HCT116 (cell line): ENCODE results near the gene ZNF532. TPM values are rescaled to one million over a fixed set of nuclear protein-coding genes. Genes with fewer than 3 reads are reported as not detected.

Source experiments
- ATAC-seq: fragments of 200-7000 bp; cut with Tn5 transposase; 2 replicates; pipeline ENCODE4 v1.9.1; 2020; ENCODE audit warnings: mild to moderate bottlenecking, moderate library complexity
- BruUV-seq: library from RNA; stranded (reverse); fragments of 400-500 nt; replicated peaks from 2 replicates; lab custom pipeline; 2021; lab: Mats Ljungman, UMichigan
- CTCF ChIA-PET: fragments of 300-600 bp; sonication (Branson Sonifier 250); formaldehyde crosslinking; loops from one replicate; lab custom pipeline; 2021; ENCODE audit warnings: antibody characterized with exemption; lab: Charles Lee
- POLR2A ChIA-PET: fragments of 300-600, 350-600 bp; sonication (Branson Sonifier 250); formaldehyde crosslinking; loops from one replicate; lab custom pipeline; 2021; ENCODE audit warnings: antibody characterized with exemption; lab: Charles Lee
- RAD21 ChIA-PET, 2 experiments: fragments of 300-600 bp; sonication (Branson Sonifier 250); formaldehyde crosslinking; loops; one replicate each; lab custom pipeline; 2023; ENCODE audit warnings: low total read pairs in 2 of 2; ENCODE audit not compliant: uncharacterized antibody in 2 of 2, unreplicated experiment in 2 of 2, low non-redundant PET in 1 of 2; lab: Charles Lee
- DNase-seq: peaks from one replicate; pipeline ENCODE4 v3.0.0-alpha.2; 2010; ENCODE audit warnings: low read depth, low spot score
- H2AFZ ChIP-seq: fragments of 200-600 bp; shearing (Covaris generic), sonication (generic); 2 replicates; pipeline ENCODE4 v1.6.1; 2017; ENCODE audit warnings: low read depth, mixed run types, mixed read lengths, antibody characterized with exemption, low read length; ENCODE audit not compliant: poor library complexity, severe bottlenecking
- H3K27ac ChIP-seq: 2 replicates; pipeline ENCODE4 v1.5.1; 2012; ENCODE audit warnings: low read depth, low read length
- H3K27me3 ChIP-seq: fragments of 200-600 bp; sonication (generic); 2 replicates; pipeline ENCODE4 v1.6.1; 2016; ENCODE audit warnings: mixed run types, low read length, mixed read lengths; ENCODE audit not compliant: insufficient read depth
- H3K36me3 ChIP-seq, 2 experiments: fragments of 200-500 bp in 1 of 2; fragments of 200-600 bp in 1 of 2; sonication (Bioruptor generic) in 1 of 2; sonication (generic) in 1 of 2; 2 replicates each; pipeline versions ENCODE4 v1.5.1 to v1.6.1; 2014 to 2016; ENCODE audit warnings: low read length in 2 of 2, inconsistent platforms in 1 of 2, mixed read lengths in 1 of 2, mixed run types in 1 of 2; ENCODE audit not compliant: insufficient read depth in 2 of 2, control insufficient read depth in 1 of 2
- H3K4me1 ChIP-seq, 2 experiments: fragments of 200-600 bp in 1 of 2; sonication (generic) in 1 of 2; 2 replicates each; pipeline versions ENCODE4 v1.5.1 to v1.6.1; 2012 to 2017; ENCODE audit warnings: low read length in 2 of 2, inconsistent platforms in 1 of 2, mild to moderate bottlenecking in 1 of 2, mixed read lengths in 1 of 2, mixed run types in 1 of 2, moderate library complexity in 1 of 2; ENCODE audit not compliant: insufficient read depth in 2 of 2, control insufficient read depth in 1 of 2
- H3K4me2 ChIP-seq: fragments of 200-600 bp; sonication (generic); 2 replicates; pipeline ENCODE4 v1.6.1; 2017; ENCODE audit warnings: mixed run types, low read length, mixed read lengths
- H3K4me3 ChIP-seq, 2 experiments: fragments of 200-600 bp in 1 of 2; sonication (generic) in 1 of 2; replicated peaks in 1 of 2; 2 replicates each; pipeline ENCODE4 v1.5.1; 2011 to 2016; ENCODE audit warnings: low read length in 2 of 2, control low read depth in 1 of 2, low read depth in 1 of 2, mild to moderate bottlenecking in 1 of 2, mixed read lengths in 1 of 2, mixed run types in 1 of 2
- H3K79me2 ChIP-seq: fragments of 200-600 bp; sonication (generic); 2 replicates; pipeline ENCODE4 v1.6.1; 2017; ENCODE audit warnings: mild to moderate bottlenecking, mixed run types, low read length, moderate library complexity, mixed read lengths; ENCODE audit not compliant: insufficient read depth
- H3K9ac ChIP-seq: fragments of 200-600 bp; sonication (generic); 2 replicates; pipeline ENCODE4 v1.6.1; 2016; ENCODE audit warnings: low read length, mixed read lengths
- H3K9me2 ChIP-seq: fragments of 200-600 bp; sonication (generic), shearing (Covaris generic); 2 replicates; pipeline ENCODE4 v1.6.1; 2017; ENCODE audit warnings: mixed run types, mild to moderate bottlenecking, moderate library complexity; ENCODE audit not compliant: insufficient read depth
- H3K9me3 ChIP-seq, 2 experiments: fragments of 200-500 bp in 1 of 2; fragments of 200-600 bp in 1 of 2; sonication (Bioruptor generic) in 1 of 2; sonication (generic) in 1 of 2; 2 replicates each; pipeline ENCODE4 v1.6.1; 2014 to 2017; ENCODE audit warnings: low read length in 2 of 2, mixed read lengths in 2 of 2, inconsistent platforms in 1 of 2, low read depth in 1 of 2, mild to moderate bottlenecking in 1 of 2, mixed run types in 1 of 2, moderate library complexity in 1 of 2; ENCODE audit not compliant: control insufficient read depth in 1 of 2, insufficient read depth in 1 of 2
- H4K20me1 ChIP-seq: fragments of 200-600 bp; sonication (generic), shearing (Covaris generic); 2 replicates; pipeline ENCODE4 v1.6.1; 2017; ENCODE audit warnings: mixed run types, mild to moderate bottlenecking, moderate library complexity; ENCODE audit not compliant: insufficient read depth
- ATF3 ChIP-seq: IDR thresholded peaks from 2 replicates; pipeline ENCODE4 v1.6.1; 2012
- CEBPB ChIP-seq: IDR thresholded peaks from 2 replicates; pipeline ENCODE4 v1.6.1; 2012; ENCODE audit warnings: low read depth
- EGR1 ChIP-seq: IDR thresholded peaks from 2 replicates; pipeline ENCODE4 v1.6.1; 2012; ENCODE audit warnings: low read depth
- EZH2 ChIP-seq: fragments of 200-600 bp; sonication (generic); IDR thresholded peaks from 2 replicates; pipeline ENCODE4 v1.6.1; 2017; ENCODE audit warnings: antibody characterized with exemption, mixed run types
- EZH2phosphoT487 ChIP-seq: fragments of 200-600 bp; IDR thresholded peaks from 2 replicates; pipeline ENCODE4 v1.6.1; 2018; ENCODE audit warnings: antibody characterized with exemption, borderline replicate concordance
- FOSL1 ChIP-seq: IDR thresholded peaks from 2 replicates; pipeline ENCODE4 v1.6.1; 2012; ENCODE audit warnings: low read depth
- MAX ChIP-seq: IDR thresholded peaks from 2 replicates; pipeline ENCODE4 v1.6.1; 2012
- POLR2A ChIP-seq: IDR thresholded peaks from 2 replicates; pipeline ENCODE4 v1.7.0; 2011; ENCODE audit warnings: borderline replicate concordance; ENCODE audit not compliant: insufficient read depth, insufficient read length; ENCODE audit errors: extremely low read depth
- POLR2AphosphoS5 ChIP-seq: IDR thresholded peaks from 2 replicates; pipeline ENCODE4 v1.6.1; 2011; ENCODE audit warnings: mild to moderate bottlenecking, low read depth, low read length, moderate library complexity
- RAD21 ChIP-seq: IDR thresholded peaks from 2 replicates; pipeline ENCODE4 v1.6.1; 2012; ENCODE audit warnings: low read depth, mild to moderate bottlenecking
- REST ChIP-seq: IDR thresholded peaks from 2 replicates; pipeline ENCODE4 v1.6.1; 2012; ENCODE audit warnings: low read depth
- SRF ChIP-seq: IDR thresholded peaks from 2 replicates; pipeline ENCODE4 v1.6.1; 2012; ENCODE audit warnings: low read depth
- TCF7L2 ChIP-seq: IDR thresholded peaks from 2 replicates; pipeline ENCODE4 v1.7.0; 2011; ENCODE audit warnings: borderline replicate concordance, inconsistent platforms; ENCODE audit not compliant: insufficient read depth, insufficient read length; ENCODE audit errors: extremely low read depth
- YY1 ChIP-seq: IDR thresholded peaks from 2 replicates; pipeline ENCODE4 v1.6.1; 2011; ENCODE audit warnings: low read length, low read depth, moderate library complexity, mild to moderate bottlenecking; ENCODE audit not compliant: insufficient replicate concordance; ENCODE audit errors: extremely low read depth
- ZBTB33 ChIP-seq: IDR thresholded peaks from 2 replicates; pipeline ENCODE4 v1.6.1; 2011; ENCODE audit warnings: mild to moderate bottlenecking, low read length, moderate library complexity; ENCODE audit not compliant: insufficient replicate concordance; ENCODE audit errors: extremely low read depth
- ZFX ChIP-seq: fragments of 450-650 bp; IDR thresholded peaks from 2 replicates; pipeline ENCODE4 v1.6.1; 2017
- ZNF274 ChIP-seq: fragments of 200-500 bp; sonication (Bioruptor generic); IDR thresholded peaks from 2 replicates; pipeline ENCODE4 v1.6.1; 2014; ENCODE audit warnings: mild to moderate bottlenecking, low read depth, low read length, inconsistent platforms
- intact Hi-C: fragments of 100-400 bp; cut with micrococcal nuclease; formaldehyde crosslinking; loops from 2 replicates; pipeline ENCODE4 v1.10.0; 2022
- total RNA-seq: library from RNA; stranded (reverse); gene quantifications from one replicate; pipeline ENCODE4 v1.2.1, GENCODE V29; 2021; ENCODE audit not compliant: unreplicated experiment

ZNF532 gene
- total RNA-seq, 1 experiment from 2014 or later: 11.6 TPM

DNA sequence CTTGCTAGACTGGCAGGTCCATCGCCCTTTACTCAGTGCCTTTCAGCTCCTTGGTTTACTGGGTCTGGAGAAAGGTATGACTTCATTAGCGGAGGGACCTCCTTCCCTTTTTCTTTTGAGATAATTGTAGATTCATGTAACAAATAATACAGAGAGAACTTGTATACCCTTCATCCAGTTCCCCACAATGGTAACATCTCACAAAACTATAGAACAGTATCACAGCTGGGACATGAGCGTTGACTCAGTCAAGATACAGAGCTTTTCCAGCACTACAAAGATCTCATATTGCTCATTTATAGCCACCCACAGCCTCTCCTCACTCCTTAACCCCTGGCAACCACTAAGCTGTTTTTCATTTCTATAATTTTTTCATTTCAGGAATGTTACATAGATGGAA is 59.8 kb downstream of the ZNF532 start:
- H3K4me1 ChIP-seq: no peaks in the 10 kb centered on the region
- no peak overlapping the region for H3K9ac ChIP-seq
- no peaks in the 10 kb centered on the region for H3K9me2 ChIP-seq
- no peaks in the 10 kb centered on the region for H3K9me3 ChIP-seq
- POLR2A ChIA-PET: no interaction called here
- no peaks in the 10 kb centered on the region for H3K36me3 ChIP-seq
- H3K4me2 ChIP-seq: no peak overlapping the region
- no peak overlapping the region for H3K4me3 ChIP-seq
- TF ChIP-seq RAD21: no peak
- TF ChIP-seq ATF3: no peak
- TF ChIP-seq SRF: no peak
- TF ChIP-seq POLR2AphosphoS5: no peak
- TF ChIP-seq ZNF274: no peak
- no peak for TF ChIP-seq EGR1
- TF ChIP-seq REST: no peak
- TF ChIP-seq ZFX: no peak
- TF ChIP-seq CEBPB: no peak
- no peak for TF ChIP-seq YY1
- TF ChIP-seq MAX: no peak
- TF ChIP-seq FOSL1: no peak
- no peak for TF ChIP-seq POLR2A
- TF ChIP-seq TCF7L2: no peak
- no peak for TF ChIP-seq EZH2
- TF ChIP-seq EZH2phosphoT487: no peak
- no peak for TF ChIP-seq ZBTB33
- no peaks in the 10 kb centered on the region for H3K79me2 ChIP-seq
- H4K20me1 ChIP-seq: no peaks in the 10 kb centered on the region
- DNase-seq (no peak), ATAC-seq (no peak)
- RAD21 ChIA-PET: no interaction called here
- H3K27me3 ChIP-seq: no peaks in the 10 kb centered on the region
- no TSS peak for BruUV-seq
- no peak overlapping the region for H3K27ac ChIP-seq
- CTCF ChIA-PET: no interaction called here
- H2AFZ ChIP-seq: no peak overlapping the region
- intact Hi-C loops: no loop called here
